ENCODE data around the gene RASSF3. TPM values are rescaled to one million over a fixed set of nuclear protein-coding genes. Genes with fewer than 3 reads are reported as not detected.

Gene RASSF3
- total and polyA plus RNA-seq, 2 of the 13 experiments (the other 11 are each of a cell fraction or from before 2014, with no cell fraction given) = 15.5 to 16.0 TPM

DNA sequence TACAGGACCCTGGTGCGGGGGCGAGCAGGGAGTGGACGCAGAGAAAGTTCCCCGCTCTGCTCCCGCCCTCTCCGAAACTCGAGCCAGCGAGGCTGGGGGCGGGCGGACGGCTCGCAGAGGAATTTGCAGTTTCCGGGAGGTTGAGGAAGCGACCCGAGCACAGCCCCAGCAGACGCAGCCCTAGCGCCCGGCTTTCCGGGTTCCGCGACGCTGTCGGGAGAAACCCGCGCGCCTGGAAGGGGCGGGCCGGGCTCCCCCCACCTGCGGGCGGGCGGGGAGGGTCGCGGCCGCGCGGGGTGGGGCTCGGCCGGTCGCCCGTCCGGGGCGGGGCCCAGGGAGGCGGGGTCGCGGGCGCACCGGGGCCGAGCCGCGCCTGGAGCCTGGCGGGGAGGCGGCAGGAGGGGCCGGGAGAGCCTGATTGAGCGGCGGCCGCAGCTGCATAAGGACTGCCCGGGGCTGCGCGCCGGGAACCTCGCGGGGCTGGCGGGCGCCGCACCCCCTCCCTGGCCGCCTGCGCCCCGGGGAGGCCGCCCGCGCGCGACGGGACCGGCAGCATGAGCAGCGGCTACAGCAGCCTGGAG is at the start of gene RASSF3 (continued):
- TF ChIP-seq SALL1 (CRISPR knock-in tag; IDR thresholded peaks at IDR 0.05) (peak; percentile 64), ZNF546 (CRISPR knock-in tag; conservative IDR thresholded peaks at IDR 0.05) (0 out of 2 replicates have a peak, but pooled peaks have one; percentile 40), ZNF556 (CRISPR knock-in tag; IDR thresholded peaks at IDR 0.05; ENCODE audit: borderline replicate concordance) (no peak), POLR2AphosphoS2 (IDR thresholded peaks at IDR 0.05; ENCODE audit: low read depth, low read length) (no peak), HDAC2 (CRISPR knock-in tag; IDR thresholded peaks at IDR 0.05) (0 out of 2 replicates have a peak, but pooled peaks have one; percentile 49), ZSCAN12 (CRISPR knock-in tag; IDR thresholded peaks at IDR 0.05) (no peak), ZNF816 (CRISPR knock-in tag; IDR thresholded peaks at IDR 0.05; ENCODE audit: borderline replicate concordance) (0 out of 2 replicates have a peak, but pooled peaks have one; percentile 59), ZNF772 (CRISPR knock-in tag; IDR thresholded peaks at IDR 0.05) (0 out of 2 replicates have a peak, but pooled peaks have one; percentile 38), SAP130 (CRISPR knock-in tag; IDR thresholded peaks at IDR 0.05; ENCODE audit: low read depth) (peak; percentile 54), MTA3 (CRISPR knock-in tag; IDR thresholded peaks at IDR 0.05) (no peak), REL (CRISPR knock-in tag; conservative IDR thresholded peaks at IDR 0.05) (peak; percentile 81; the same call in 1 of the 2 replicates), HOXA5 (CRISPR knock-in tag; IDR thresholded peaks at IDR 0.05) (no peak), TEAD3 (CRISPR knock-in tag; optimal IDR thresholded peaks at IDR 0.05; ENCODE audit: borderline replicate concordance) (peak; percentile 8), PHF5A (CRISPR knock-in tag; IDR thresholded peaks at IDR 0.05; ENCODE audit: low read depth, unreplicated experiment) (no peak), ZBTB7A (CRISPR knock-in tag; IDR thresholded peaks at IDR 0.05) (peak; percentile 72; the same call in 1 of the 2 replicates), ZNF746 (CRISPR knock-in tag; IDR thresholded peaks at IDR 0.05) (peak; percentile 20; the same call in 1 of the 2 replicates), ZNF501 (CRISPR knock-in tag; IDR thresholded peaks at IDR 0.05) (0 out of 2 replicates have a peak, but pooled peaks have one; percentile 8), NONO (IDR thresholded peaks at IDR 0.05) (no peak), NONO (CRISPR knock-in tag; conservative IDR thresholded peaks at IDR 0.05) (peak; percentile 66; the same call in 1 of the 2 replicates)
- TF ChIP-seq, protein P1, sequence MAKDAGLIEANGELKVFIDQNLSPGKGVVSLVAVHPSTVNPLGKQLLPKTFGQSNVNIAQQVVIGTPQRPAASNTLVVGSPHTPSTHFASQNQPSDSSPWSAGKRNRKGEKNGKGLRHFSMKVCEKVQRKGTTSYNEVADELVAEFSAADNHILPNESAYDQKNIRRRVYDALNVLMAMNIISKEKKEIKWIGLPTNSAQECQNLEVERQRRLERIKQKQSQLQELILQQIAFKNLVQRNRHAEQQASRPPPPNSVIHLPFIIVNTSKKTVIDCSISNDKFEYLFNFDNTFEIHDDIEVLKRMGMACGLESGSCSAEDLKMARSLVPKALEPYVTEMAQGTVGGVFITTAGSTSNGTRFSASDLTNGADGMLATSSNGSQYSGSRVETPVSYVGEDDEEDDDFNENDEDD (CRISPR knock-in tag; IDR thresholded peaks at IDR 0.05; ENCODE audit: borderline replicate concordance) = peak; percentile 56; the same call in 1 of the 2 replicates
- TF ChIP-seq, protein P2, sequence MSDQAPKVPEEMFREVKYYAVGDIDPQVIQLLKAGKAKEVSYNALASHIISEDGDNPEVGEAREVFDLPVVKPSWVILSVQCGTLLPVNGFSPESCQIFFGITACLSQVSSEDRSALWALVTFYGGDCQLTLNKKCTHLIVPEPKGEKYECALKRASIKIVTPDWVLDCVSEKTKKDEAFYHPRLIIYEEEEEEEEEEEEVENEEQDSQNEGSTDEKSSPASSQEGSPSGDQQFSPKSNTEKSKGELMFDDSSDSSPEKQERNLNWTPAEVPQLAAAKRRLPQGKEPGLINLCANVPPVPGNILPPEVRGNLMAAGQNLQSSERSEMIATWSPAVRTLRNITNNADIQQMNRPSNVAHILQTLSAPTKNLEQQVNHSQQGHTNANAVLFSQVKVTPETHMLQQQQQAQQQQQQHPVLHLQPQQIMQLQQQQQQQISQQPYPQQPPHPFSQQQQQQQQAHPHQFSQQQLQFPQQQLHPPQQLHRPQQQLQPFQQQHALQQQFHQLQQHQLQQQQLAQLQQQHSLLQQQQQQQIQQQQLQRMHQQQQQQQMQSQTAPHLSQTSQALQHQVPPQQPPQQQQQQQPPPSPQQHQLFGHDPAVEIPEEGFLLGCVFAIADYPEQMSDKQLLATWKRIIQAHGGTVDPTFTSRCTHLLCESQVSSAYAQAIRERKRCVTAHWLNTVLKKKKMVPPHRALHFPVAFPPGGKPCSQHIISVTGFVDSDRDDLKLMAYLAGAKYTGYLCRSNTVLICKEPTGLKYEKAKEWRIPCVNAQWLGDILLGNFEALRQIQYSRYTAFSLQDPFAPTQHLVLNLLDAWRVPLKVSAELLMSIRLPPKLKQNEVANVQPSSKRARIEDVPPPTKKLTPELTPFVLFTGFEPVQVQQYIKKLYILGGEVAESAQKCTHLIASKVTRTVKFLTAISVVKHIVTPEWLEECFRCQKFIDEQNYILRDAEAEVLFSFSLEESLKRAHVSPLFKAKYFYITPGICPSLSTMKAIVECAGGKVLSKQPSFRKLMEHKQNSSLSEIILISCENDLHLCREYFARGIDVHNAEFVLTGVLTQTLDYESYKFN (CRISPR knock-in tag; conservative IDR thresholded peaks at IDR 0.05) = 0 out of 2 replicates have a peak, but pooled peaks have one; percentile 17
- TF ChIP-seq, protein P3, sequence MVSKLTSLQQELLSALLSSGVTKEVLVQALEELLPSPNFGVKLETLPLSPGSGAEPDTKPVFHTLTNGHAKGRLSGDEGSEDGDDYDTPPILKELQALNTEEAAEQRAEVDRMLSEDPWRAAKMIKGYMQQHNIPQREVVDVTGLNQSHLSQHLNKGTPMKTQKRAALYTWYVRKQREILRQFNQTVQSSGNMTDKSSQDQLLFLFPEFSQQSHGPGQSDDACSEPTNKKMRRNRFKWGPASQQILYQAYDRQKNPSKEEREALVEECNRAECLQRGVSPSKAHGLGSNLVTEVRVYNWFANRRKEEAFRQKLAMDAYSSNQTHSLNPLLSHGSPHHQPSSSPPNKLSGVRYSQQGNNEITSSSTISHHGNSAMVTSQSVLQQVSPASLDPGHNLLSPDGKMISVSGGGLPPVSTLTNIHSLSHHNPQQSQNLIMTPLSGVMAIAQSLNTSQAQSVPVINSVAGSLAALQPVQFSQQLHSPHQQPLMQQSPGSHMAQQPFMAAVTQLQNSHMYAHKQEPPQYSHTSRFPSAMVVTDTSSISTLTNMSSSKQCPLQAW (CRISPR knock-in tag; IDR thresholded peaks at IDR 0.05) = 0 out of 2 replicates have a peak, but pooled peaks have one; percentile 30
- TF ChIP-seq, protein P4, sequence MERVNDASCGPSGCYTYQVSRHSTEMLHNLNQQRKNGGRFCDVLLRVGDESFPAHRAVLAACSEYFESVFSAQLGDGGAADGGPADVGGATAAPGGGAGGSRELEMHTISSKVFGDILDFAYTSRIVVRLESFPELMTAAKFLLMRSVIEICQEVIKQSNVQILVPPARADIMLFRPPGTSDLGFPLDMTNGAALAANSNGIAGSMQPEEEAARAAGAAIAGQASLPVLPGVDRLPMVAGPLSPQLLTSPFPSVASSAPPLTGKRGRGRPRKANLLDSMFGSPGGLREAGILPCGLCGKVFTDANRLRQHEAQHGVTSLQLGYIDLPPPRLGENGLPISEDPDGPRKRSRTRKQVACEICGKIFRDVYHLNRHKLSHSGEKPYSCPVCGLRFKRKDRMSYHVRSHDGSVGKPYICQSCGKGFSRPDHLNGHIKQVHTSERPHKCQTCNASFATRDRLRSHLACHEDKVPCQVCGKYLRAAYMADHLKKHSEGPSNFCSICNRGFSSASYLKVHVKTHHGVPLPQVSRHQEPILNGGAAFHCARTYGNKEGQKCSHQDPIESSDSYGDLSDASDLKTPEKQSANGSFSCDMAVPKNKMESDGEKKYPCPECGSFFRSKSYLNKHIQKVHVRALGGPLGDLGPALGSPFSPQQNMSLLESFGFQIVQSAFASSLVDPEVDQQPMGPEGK (CRISPR knock-in tag; IDR thresholded peaks at IDR 0.05) = peak; percentile 83

Measured in HepG2 (cell line).